Measurements from ENCODE around the gene IL27RA.
A peak's percentile ranks its signal among the peaks of the same experiment; 100 is the strongest.
"Not testable (repeated sequence)": the region's sequence is repeated elsewhere in the genome, so short reads cannot be mapped to it uniquely, and the experiment has no call there.

IL27RA gene

GRCh38 chr19:14000691-14001375 lies 30.7 kb upstream of the IL27RA start:
- no peak for DNase-seq

- peak; percentile 37 for DNase-seq
Observed at GRCh38 chr19:14002571-14003250, 28.9 kb upstream of the IL27RA start.

- DNase-seq, result no peak
Observed at GRCh38 chr19:14003251-14004055, 28.1 kb upstream of the IL27RA start.

GRCh38 chr19:14004619-14005348 lies 26.8 kb upstream of the IL27RA start:
- DNase-seq, result no peak

GRCh38 chr19:14005349-14006084 lies 26.0 kb upstream of the IL27RA start:
- peak; percentile 90 for DNase-seq

GRCh38 chr19:14006085-14006765 lies 25.3 kb upstream of the IL27RA start, which contains the start of gene RFX1:
Gene RFX1, minus strand, starts transcription at chr19:14006320. Its CDS starts 12,477 bp downstream, at chr19:13993843.
- DNase-seq, result peak; percentile 100

GRCh38 chr19:14006766-14007562 lies 24.6 kb upstream of the IL27RA start:
- DNase-seq, result no peak

- DNase-seq, result no peak
Observed at GRCh38 chr19:14012378-14012915, 19.1 kb upstream of the IL27RA start.

- no peak for DNase-seq
Observed at GRCh38 chr19:14015524-14016035, 16.0 kb upstream of the IL27RA start.

- DNase-seq, result no peak
Observed at GRCh38 chr19:14019100-14019499, 12.5 kb upstream of the IL27RA start.

- not testable (repeated sequence) for DNase-seq
Observed at GRCh38 chr19:14019739-14020138, 11.8 kb upstream of the IL27RA start.

- DNase-seq, result no peak
Observed at GRCh38 chr19:14021474-14021873, 10.1 kb upstream of the IL27RA start.

GRCh38 chr19:14022469-14022868 lies 9.1 kb upstream of the IL27RA start:
- DNase-seq, result no peak

GRCh38 chr19:14023404-14024235 lies 7.9 kb upstream of the IL27RA start:
- no peak for DNase-seq

- not testable (repeated sequence) for DNase-seq
Observed at GRCh38 chr19:14026652-14027192, 4.8 kb upstream of the IL27RA start.

GRCh38 chr19:14027856-14028450 lies 3.6 kb upstream of the IL27RA start, which contains the start of gene RLN3:
Gene RLN3, plus strand, starts transcription at chr19:14028148. Its CDS starts 57 bp downstream, at chr19:14028205.
- DNase-seq, result no peak

- DNase-seq, result no peak
Observed at GRCh38 chr19:14028901-14029300, 2.7 kb upstream of the IL27RA start.

- DNase-seq, result no peak
Observed at GRCh38 chr19:14030997-14031718, 404 bp upstream of the IL27RA start.

All from activated gamma-delta T cell treated with Interleukin-2 at 50 U/mL for 16 hours (primary cell).